Panc1 (cell line): ENCODE results near the gene TENM3.

ENCODE experiments used
- POLR2AphosphoS5 ChIP-seq: IDR thresholded peaks from 2 replicates; pipeline ENCODE4 v1.6.1; 2012; ENCODE audit warnings: mild to moderate bottlenecking, low read depth, low read length, moderate library complexity
- SIN3A ChIP-seq: IDR thresholded peaks from 2 replicates; pipeline ENCODE4 v1.6.1; 2012; ENCODE audit warnings: low read depth, mild to moderate bottlenecking, low read length, moderate library complexity, borderline replicate concordance; ENCODE audit not compliant: insufficient read depth
- TF ChIP-seq, protein P1 (sequence below): fragments of 450-650 bp; IDR thresholded peaks from 2 replicates; pipeline ENCODE4 v1.5.1; 2017; ENCODE audit warnings: mild to moderate bottlenecking

DNA sequence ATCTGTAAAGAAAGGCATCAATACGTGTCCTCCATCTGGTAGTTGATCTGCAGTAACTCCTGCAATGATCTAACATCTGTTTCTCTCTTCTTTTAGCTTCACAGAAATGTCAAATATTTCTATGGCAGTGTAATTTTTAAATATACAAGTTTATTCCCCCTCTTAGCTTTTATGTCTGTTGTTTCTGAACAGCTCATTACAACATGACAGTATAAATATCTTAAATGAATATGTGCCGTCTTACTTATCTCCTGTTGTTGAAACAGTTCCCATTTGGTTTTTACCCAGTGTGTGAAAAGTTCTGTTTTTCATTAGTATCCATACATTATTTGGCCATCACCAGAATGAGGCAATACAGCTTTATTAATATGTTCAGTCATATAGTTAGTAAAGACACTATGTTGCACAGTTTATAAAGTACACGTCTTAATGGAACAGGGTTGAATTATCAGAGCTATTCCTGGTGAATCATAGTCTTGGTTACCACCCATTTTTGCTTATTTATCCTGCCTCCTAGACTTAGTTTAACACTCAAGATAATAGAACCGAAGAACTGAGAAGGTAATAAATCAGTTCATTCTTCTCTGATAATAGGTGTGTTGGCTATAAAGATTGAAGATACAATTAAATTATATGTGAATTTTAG is 321.6 kb downstream of the TENM3 start:
- TF ChIP-seq, protein P1, sequence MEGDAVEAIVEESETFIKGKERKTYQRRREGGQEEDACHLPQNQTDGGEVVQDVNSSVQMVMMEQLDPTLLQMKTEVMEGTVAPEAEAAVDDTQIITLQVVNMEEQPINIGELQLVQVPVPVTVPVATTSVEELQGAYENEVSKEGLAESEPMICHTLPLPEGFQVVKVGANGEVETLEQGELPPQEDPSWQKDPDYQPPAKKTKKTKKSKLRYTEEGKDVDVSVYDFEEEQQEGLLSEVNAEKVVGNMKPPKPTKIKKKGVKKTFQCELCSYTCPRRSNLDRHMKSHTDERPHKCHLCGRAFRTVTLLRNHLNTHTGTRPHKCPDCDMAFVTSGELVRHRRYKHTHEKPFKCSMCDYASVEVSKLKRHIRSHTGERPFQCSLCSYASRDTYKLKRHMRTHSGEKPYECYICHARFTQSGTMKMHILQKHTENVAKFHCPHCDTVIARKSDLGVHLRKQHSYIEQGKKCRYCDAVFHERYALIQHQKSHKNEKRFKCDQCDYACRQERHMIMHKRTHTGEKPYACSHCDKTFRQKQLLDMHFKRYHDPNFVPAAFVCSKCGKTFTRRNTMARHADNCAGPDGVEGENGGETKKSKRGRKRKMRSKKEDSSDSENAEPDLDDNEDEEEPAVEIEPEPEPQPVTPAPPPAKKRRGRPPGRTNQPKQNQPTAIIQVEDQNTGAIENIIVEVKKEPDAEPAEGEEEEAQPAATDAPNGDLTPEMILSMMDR = no peak
- no peak for TF ChIP-seq POLR2AphosphoS5
- TF ChIP-seq SIN3A = no peak
